GM18951 (cell line): ENCODE results near the gene LINGO4.
"Not testable (repeated sequence)": the region's sequence is repeated elsewhere in the genome, so short reads cannot be mapped to it uniquely, and the experiment has no call there.

Source experiments
- POLR2A ChIP-seq: IDR thresholded peaks from 4 replicates; pipeline ENCODE4 v1.6.1; 2011; ENCODE audit warnings: mild to moderate bottlenecking; ENCODE audit not compliant: insufficient read length, insufficient read depth; ENCODE audit errors: extremely low read depth
- in situ Hi-C: fragments of 300-500 bp; cut with MboI; formaldehyde crosslinking; loops from one replicate; pipeline ENCODE4 v1.12.0; 2022; ENCODE audit warnings: low sequenced_read_pairs, mixed read lengths, inconsistent platforms; ENCODE audit not compliant: unreplicated experiment

The LINGO4 gene

GRCh38 chr1:151803164-151803563 lies 2.1 kb downstream of the LINGO4 start:
- TF ChIP-seq POLR2A = no peak
- in situ Hi-C loops = no loop called here

GRCh38 chr1:151802372-151802771 lies 2.8 kb downstream of the LINGO4 start:
- no peak for TF ChIP-seq POLR2A
- in situ Hi-C loops = no loop called here

GRCh38 chr1:151801846-151802245 lies 3.4 kb downstream of the LINGO4 start:
- TF ChIP-seq POLR2A = no peak
- in situ Hi-C loops = no loop called here

- TF ChIP-seq POLR2A = no peak
- in situ Hi-C loops = no loop called here
These were observed 3.9 kb downstream of the LINGO4 start for GRCh38 chr1:151801310-151801820.

GRCh38 chr1:151800830-151801229 lies 4.4 kb downstream of the LINGO4 start:
- in situ Hi-C loops = no loop called here

GRCh38 chr1:151799179-151800022 lies 5.8 kb downstream of the LINGO4 start:
- no peak for TF ChIP-seq POLR2A
- in situ Hi-C loops = no loop called here

More at GRCh38 chr1:151800830-151801229, 4.4 kb downstream of the LINGO4 start:
- TF ChIP-seq POLR2A = no peak

GRCh38 chr1:151798571-151798970 lies 6.6 kb downstream of the LINGO4 start:
- TF ChIP-seq POLR2A = no peak
- in situ Hi-C loops = no loop called here

GRCh38 chr1:151790940-151791651 lies 14.1 kb downstream of the LINGO4 start:
- TF ChIP-seq POLR2A = no peak
- in situ Hi-C loops = no loop called here

- in situ Hi-C loops = no loop called here
- TF ChIP-seq POLR2A = peak; percentile 61
These were observed 14.9 kb downstream of the LINGO4 start, which contains the start of gene TDRKH for GRCh38 chr1:151790071-151790939. TSS of gene TDRKH (minus strand) at chr1:151790500. CDS start at chr1:151783022, 7,478 bp downstream.

GRCh38 chr1:151787689-151788088 lies 17.5 kb downstream of the LINGO4 start:
- in situ Hi-C loops = no loop called here
- no peak for TF ChIP-seq POLR2A

GRCh38 chr1:151783796-151784195 lies 21.4 kb downstream of the LINGO4 start:
- in situ Hi-C loops = no loop called here
- TF ChIP-seq POLR2A = no peak

GRCh38 chr1:151782741-151783140 lies 22.5 kb downstream of the LINGO4 start:
- in situ Hi-C loops = no loop called here
- no peak for TF ChIP-seq POLR2A

- in situ Hi-C loops = not testable (repeated sequence)
These were observed 23.2 kb downstream of the LINGO4 start for GRCh38 chr1:151782026-151782425.

GRCh38 chr1:151780736-151781135 lies 24.5 kb downstream of the LINGO4 start:
- in situ Hi-C loops = not testable (repeated sequence)
